ENCODE results near the gene USP19.

GRCh38 chr3:49158103-49158709, 37.6 kb upstream of the USP19 start:
- no peak for TF ChIP-seq EP300 (IDR thresholded peaks at IDR 0.05; ENCODE audit: borderline replicate concordance in 1 of 2, low read depth in 2 of 2, low read length in 2 of 2)
- TF ChIP-seq E2F6 (IDR thresholded peaks at IDR 0.05): no peak
- peak; percentile 53; the same call in 1 of the 2 replicates for TF ChIP-seq CHD2 (IDR thresholded peaks at IDR 0.05; ENCODE audit: low read length)
- no peak for TF ChIP-seq TAF7 (optimal IDR thresholded peaks at IDR 0.05; ENCODE audit: borderline replicate concordance, low read depth, low read length)
- no peak for TF ChIP-seq NANOG (IDR thresholded peaks at IDR 0.05; ENCODE audit: insufficient read depth, low read depth, low read length, poor library complexity, severe bottlenecking)
- TF ChIP-seq MAX (IDR thresholded peaks at IDR 0.05): no peak
- TF ChIP-seq TCF12 (IDR thresholded peaks at IDR 0.05; ENCODE audit: low read depth, low read length): no peak
- TF ChIP-seq, protein P1, sequence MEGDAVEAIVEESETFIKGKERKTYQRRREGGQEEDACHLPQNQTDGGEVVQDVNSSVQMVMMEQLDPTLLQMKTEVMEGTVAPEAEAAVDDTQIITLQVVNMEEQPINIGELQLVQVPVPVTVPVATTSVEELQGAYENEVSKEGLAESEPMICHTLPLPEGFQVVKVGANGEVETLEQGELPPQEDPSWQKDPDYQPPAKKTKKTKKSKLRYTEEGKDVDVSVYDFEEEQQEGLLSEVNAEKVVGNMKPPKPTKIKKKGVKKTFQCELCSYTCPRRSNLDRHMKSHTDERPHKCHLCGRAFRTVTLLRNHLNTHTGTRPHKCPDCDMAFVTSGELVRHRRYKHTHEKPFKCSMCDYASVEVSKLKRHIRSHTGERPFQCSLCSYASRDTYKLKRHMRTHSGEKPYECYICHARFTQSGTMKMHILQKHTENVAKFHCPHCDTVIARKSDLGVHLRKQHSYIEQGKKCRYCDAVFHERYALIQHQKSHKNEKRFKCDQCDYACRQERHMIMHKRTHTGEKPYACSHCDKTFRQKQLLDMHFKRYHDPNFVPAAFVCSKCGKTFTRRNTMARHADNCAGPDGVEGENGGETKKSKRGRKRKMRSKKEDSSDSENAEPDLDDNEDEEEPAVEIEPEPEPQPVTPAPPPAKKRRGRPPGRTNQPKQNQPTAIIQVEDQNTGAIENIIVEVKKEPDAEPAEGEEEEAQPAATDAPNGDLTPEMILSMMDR (IDR thresholded peaks at IDR 0.05; ENCODE audit: control extremely low read depth in 1 of 3, insufficient read depth in 1 of 3, low read depth in 1 of 3, low read length in 3 of 3): peak in 2 of 3 experiments; percentile 66 to 84; a peak in 3 of 4 replicates
